Measurements from ENCODE around the gene GALNT3. TPM values are rescaled to one million over a fixed set of nuclear protein-coding genes. Genes with fewer than 3 reads are reported as not detected.

Gene GALNT3
- total RNA-seq, 2 donors from 2014 or later, result 13.1 to 16.2 TPM

- DNase-seq, result no peak
- no peak for ATAC-seq (replicated peaks in 1 of 2)
- no peak overlapping the region for H3K27ac Mint-ChIP-seq
- no peaks in the 10 kb centered on the region for H3K27me3 Mint-ChIP-seq (ENCODE audit: low read depth)
- peaks cover 0 to 3% of the 10 kb centered on the region in 2 donors for H3K36me3 Mint-ChIP-seq (ENCODE audit: insufficient read depth in 2 of 2)
- no peaks in the 10 kb centered on the region for H3K9me3 Mint-ChIP-seq
- H3K4me1 Mint-ChIP-seq (ENCODE audit: low read depth), result no peaks in the 10 kb centered on the region
- H3K4me3 Mint-ChIP-seq, result no peak overlapping the region
These were observed 31.3 kb downstream of the GALNT3 start for GRCh38 chr2:165762723-165763122.

GRCh38 chr2:165757906-165758675 is 36.0 kb downstream of the GALNT3 start:
- DNase-seq (no peak), ATAC-seq (replicated peaks in 1 of 2) (no peak)
- H3K27ac Mint-ChIP-seq, result no peak overlapping the region
- H3K9me3 Mint-ChIP-seq, result no peaks in the 10 kb centered on the region
- H3K36me3 Mint-ChIP-seq (ENCODE audit: insufficient read depth in 2 of 2), result peaks cover 0 to 3% of the 10 kb centered on the region in 2 donors
- H3K27me3 Mint-ChIP-seq (ENCODE audit: low read depth), result no peaks in the 10 kb centered on the region
- H3K4me1 Mint-ChIP-seq (ENCODE audit: low read depth), result no peaks in the 10 kb centered on the region
- H3K4me3 Mint-ChIP-seq, result no peak overlapping the region

DNA sequence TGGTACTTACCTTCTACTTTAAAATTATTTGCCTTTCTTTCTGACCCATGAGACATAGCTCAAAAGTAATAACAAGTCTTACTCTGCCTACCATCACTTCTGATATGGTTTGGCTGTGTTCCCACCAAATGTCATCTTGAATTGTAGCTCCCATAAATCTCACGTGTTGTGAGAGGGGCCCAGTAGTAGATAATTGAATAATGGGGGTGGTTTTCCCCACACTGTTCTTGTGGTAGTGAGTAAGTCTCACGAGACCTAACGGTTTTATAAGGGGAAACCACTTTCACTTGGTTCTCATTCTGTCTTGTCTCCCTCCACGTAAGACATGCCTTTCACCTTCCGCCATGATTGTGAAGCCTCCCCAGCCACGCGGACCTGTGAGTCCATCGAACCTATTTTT is 47.5 kb downstream of the GALNT3 start:
- no peak for DNase-seq
- no peak for ATAC-seq (replicated peaks in 1 of 2)
- Mint-ChIP-seq H3K27me3 (ENCODE audit: low read depth) (no peaks in the 10 kb centered on the region), H3K36me3 (ENCODE audit: insufficient read depth in 2 of 2) (peaks cover 0 to 1% of the 10 kb centered on the region in 2 donors), H3K4me3 (no peak overlapping the region), H3K9me3 (no peaks in the 10 kb centered on the region), H3K4me1 (ENCODE audit: low read depth) (no peaks in the 10 kb centered on the region), H3K27ac (no peak overlapping the region)

DNA sequence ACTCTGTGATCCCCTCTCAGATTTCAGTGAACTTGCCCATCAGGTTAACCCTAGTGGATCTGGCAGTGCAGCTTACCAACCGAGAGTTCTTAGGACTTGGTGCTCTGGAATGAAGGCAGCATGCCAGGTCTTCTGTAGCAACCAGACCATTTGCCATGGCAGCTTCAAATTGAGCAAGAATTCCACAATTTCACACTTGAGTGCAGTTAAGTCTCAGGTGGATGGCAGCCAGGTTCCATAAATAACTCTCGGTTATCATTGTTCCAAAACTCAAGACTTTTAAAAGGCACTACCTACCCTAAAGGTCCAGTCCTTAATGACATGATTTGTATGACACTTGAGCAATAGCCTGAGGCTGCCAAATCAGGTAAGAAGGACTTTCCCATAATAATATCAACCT is 48.1 kb downstream of the GALNT3 start:
- H3K27me3 Mint-ChIP-seq (ENCODE audit: low read depth), result no peaks in the 10 kb centered on the region
- no peak for DNase-seq
- no peak overlapping the region for H3K27ac Mint-ChIP-seq
- ATAC-seq (replicated peaks in 1 of 2), result no peak
- H3K36me3 Mint-ChIP-seq (ENCODE audit: insufficient read depth in 2 of 2), result peaks cover 0 to 1% of the 10 kb centered on the region in 2 donors
- H3K4me1 Mint-ChIP-seq (ENCODE audit: low read depth), result no peaks in the 10 kb centered on the region
- no peak overlapping the region for H3K4me3 Mint-ChIP-seq
- no peaks in the 10 kb centered on the region for H3K9me3 Mint-ChIP-seq

DNA sequence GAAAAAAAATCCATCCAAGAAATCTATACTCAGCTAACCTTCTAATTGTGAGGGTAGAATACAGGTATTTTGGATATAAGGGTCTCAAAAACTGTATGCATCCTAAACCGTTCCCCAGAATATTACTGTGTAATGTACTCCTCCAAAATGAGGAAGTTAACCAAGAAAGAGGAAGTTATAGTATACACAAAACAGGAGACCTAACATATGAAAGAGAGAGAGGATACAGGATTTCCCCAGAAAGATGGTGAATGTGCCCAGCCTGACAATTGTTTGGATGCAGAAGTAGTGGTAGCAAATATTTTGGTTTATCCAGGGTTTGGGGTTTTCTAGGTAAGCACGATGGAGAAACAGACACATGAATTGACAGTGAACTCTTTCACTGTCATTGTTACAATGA is 50.6 kb downstream of the GALNT3 start:
- Mint-ChIP-seq H3K9me3 (no peaks in the 10 kb centered on the region), H3K36me3 (ENCODE audit: insufficient read depth in 2 of 2) (peaks cover 0 to 1% of the 10 kb centered on the region in 2 donors), H3K4me3 (no peak overlapping the region), H3K4me1 (ENCODE audit: low read depth) (no peaks in the 10 kb centered on the region), H3K27ac (no peak overlapping the region), H3K27me3 (ENCODE audit: low read depth) (no peaks in the 10 kb centered on the region)
- DNase-seq (no peak), ATAC-seq (replicated peaks in 1 of 2) (no peak)

- Mint-ChIP-seq H3K36me3 (ENCODE audit: insufficient read depth in 2 of 2) (no peaks in the 10 kb centered on the region), H3K4me1 (ENCODE audit: low read depth) (peaks cover 5% of the 10 kb centered on the region), H3K4me3 (no peak overlapping the region), H3K27me3 (ENCODE audit: low read depth) (peaks cover 11% of the 10 kb centered on the region), H3K27ac (peak overlapping the region; percentile 8), H3K9me3 (peaks cover 2% of the 10 kb centered on the region in 2 donors)
- DNase-seq (no peak), ATAC-seq (replicated peaks in 1 of 2) (no peak)
These were observed 68.6 kb downstream of the GALNT3 start for GRCh38 chr2:165725421-165725820.

DNA sequence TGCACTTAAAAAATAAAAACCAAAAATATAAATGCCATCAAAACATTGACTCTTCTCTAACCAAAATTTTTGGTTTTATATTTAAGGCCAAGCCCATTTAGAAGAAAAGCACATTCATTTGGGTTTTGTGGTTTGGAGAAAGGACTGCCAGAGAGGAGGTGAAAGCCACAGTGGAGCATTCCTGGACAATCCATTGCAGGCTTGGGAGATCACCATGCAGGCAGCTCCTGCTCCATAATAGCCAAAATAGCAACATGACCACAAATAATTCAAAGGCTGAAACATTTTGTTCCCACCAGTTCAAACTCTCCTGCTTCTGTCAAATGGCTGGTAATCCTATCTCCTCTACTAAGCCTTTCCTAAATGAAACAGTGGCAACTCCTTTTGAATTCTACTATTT is 73.5 kb downstream of the GALNT3 start:
- H3K36me3 Mint-ChIP-seq (ENCODE audit: insufficient read depth in 2 of 2), result no peaks in the 10 kb centered on the region
- no peak overlapping the region for H3K4me3 Mint-ChIP-seq
- peaks cover 27% of the 10 kb centered on the region for H3K27me3 Mint-ChIP-seq (ENCODE audit: low read depth)
- peaks cover 4% of the 10 kb centered on the region for H3K4me1 Mint-ChIP-seq (ENCODE audit: low read depth)
- no peak for DNase-seq
- H3K9me3 Mint-ChIP-seq, result no peaks in the 10 kb centered on the region
- no peak overlapping the region for H3K27ac Mint-ChIP-seq
- no peak for ATAC-seq (replicated peaks in 1 of 2)

DNA sequence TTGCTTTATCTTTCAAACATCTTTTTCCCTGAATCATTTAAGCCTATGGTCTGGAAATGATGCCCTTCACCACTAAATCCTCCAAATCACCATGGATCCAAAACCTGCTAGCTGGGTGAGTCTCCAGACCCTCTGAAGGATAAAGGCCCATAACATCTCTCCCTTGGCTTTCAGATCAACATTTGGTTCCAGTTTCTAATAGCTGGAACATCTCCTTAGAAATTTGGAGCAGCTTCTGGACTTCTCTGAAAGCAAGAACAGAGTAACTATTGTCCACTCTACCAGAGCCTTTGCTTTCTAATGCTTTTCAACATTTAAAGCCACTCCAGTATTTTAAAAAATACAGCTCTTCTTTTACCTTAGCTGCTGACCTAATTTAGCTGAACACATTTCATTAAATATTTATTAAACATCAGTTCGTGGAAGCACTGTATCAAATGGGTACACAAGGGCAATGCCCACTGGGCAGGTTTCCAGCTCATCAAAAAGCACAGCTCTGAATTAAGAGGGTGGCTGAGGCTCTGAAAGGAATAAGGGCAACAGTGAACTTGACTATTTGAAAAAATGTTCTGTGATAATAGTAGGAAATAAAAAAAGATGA is 75.3 kb downstream of the GALNT3 start:
- no peaks in the 10 kb centered on the region for H3K36me3 Mint-ChIP-seq (ENCODE audit: insufficient read depth in 2 of 2)
- DNase-seq, result no peak
- ATAC-seq (replicated peaks in 1 of 2), result no peak
- H3K9me3 Mint-ChIP-seq, result no peaks in the 10 kb centered on the region
- no peaks in the 10 kb centered on the region for H3K4me1 Mint-ChIP-seq (ENCODE audit: low read depth)
- H3K27me3 Mint-ChIP-seq (ENCODE audit: low read depth), result peaks cover 27% of the 10 kb centered on the region
- no peak overlapping the region for H3K4me3 Mint-ChIP-seq
- no peak overlapping the region for H3K27ac Mint-ChIP-seq

DNA sequence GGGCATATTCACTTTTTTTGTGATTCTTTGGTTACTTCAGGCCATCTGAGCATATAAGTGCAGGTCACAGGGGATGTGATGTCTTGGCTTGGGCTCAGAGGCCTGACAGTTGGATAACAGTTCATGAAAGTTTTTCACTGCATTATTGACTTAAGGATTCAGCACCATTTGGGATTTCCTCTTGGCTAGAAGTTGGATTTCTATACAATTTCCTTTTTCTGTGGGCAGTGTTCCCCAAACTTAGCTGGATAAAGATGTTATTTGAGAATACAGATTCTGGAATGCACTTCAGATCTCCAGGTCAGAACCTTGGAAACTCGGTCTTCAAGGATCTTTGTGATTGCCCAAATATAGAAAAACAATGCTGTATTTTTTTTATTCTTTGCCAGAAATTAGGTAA is 78.0 kb downstream of the GALNT3 start:
- no peak for ATAC-seq (replicated peaks in 1 of 2)
- Mint-ChIP-seq H3K4me3 (no peak overlapping the region), H3K36me3 (ENCODE audit: insufficient read depth in 2 of 2) (no peaks in the 10 kb centered on the region), H3K4me1 (ENCODE audit: low read depth) (no peaks in the 10 kb centered on the region), H3K27me3 (ENCODE audit: low read depth) (peaks cover 21% of the 10 kb centered on the region), H3K27ac (no peak overlapping the region), H3K9me3 (no peaks in the 10 kb centered on the region)
- DNase-seq, result no peak

DNA sequence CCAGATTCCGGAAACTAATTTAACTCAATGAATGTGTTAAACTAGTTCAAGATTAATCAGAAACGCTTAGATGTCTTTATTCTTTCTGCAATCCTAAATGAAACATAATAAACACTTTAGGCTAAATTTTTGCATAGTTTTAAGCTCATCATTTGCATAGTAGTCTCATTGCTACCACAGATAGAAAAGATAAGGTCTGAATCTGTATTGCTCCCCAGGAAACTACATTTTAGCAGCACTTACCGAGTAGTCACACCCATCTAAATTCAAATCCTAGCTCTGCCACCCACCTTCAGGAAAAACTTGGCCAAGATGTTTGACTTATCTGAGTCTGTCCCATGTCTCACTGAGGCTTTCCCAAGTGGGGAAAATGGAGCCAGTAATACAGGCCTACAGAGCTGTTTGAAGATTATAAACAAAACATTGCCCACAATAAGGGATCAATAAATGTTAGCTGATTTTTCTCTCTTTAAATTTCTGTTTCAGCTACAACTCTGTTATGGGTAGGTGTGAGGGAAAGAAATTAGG is 87.0 kb downstream of the GALNT3 start:
- no peaks in the 10 kb centered on the region for H3K4me1 Mint-ChIP-seq (ENCODE audit: low read depth)
- DNase-seq, result no peak
- peaks cover 6% of the 10 kb centered on the region for H3K27me3 Mint-ChIP-seq (ENCODE audit: low read depth)
- H3K27ac Mint-ChIP-seq, result no peak overlapping the region
- H3K4me3 Mint-ChIP-seq, result no peak overlapping the region
- peaks cover 0 to 4% of the 10 kb centered on the region in 2 donors for H3K36me3 Mint-ChIP-seq (ENCODE audit: insufficient read depth in 2 of 2)
- H3K9me3 Mint-ChIP-seq, result peaks cover 1 to 5% of the 10 kb centered on the region in 2 donors
- no peak for ATAC-seq (replicated peaks in 1 of 2)

GRCh38 chr2:165701147-165701546 is 92.9 kb downstream of the GALNT3 start:
- H3K27ac Mint-ChIP-seq, result no peak overlapping the region
- DNase-seq (no peak), ATAC-seq (replicated peaks in 1 of 2) (no peak)
- no peak overlapping the region for H3K4me3 Mint-ChIP-seq
- H3K27me3 Mint-ChIP-seq (ENCODE audit: low read depth), result peaks cover 18% of the 10 kb centered on the region
- H3K36me3 Mint-ChIP-seq (ENCODE audit: insufficient read depth in 2 of 2), result no peaks in the 10 kb centered on the region
- H3K9me3 Mint-ChIP-seq, result no peaks in the 10 kb centered on the region
- H3K4me1 Mint-ChIP-seq (ENCODE audit: low read depth), result no peaks in the 10 kb centered on the region

DNA sequence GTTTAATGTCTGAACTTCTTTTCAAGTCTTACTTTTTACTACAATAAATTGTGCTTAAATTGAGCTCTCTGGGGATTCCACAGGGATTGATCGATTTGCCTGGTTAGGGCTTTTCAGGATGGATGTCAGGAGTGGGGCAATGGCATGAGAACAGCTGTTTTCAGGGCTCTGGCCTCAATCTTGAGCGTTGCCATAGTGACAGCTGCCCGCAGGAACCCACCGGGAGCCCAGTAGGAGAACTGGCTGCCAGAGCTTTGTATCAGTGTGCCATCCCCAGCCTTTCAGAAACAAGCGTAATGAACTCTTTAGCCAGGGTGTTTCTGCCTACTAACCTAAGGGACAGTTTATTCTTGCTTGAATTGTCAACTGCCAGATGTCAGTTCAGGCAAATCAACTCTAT is 93.5 kb downstream of the GALNT3 start:
- ATAC-seq (replicated peaks in 1 of 2) (no peak), DNase-seq (no peak)
- peaks cover 18% of the 10 kb centered on the region for H3K27me3 Mint-ChIP-seq (ENCODE audit: low read depth)
- H3K4me3 Mint-ChIP-seq, result no peak overlapping the region
- H3K9me3 Mint-ChIP-seq, result no peaks in the 10 kb centered on the region
- H3K27ac Mint-ChIP-seq, result no peak overlapping the region
- H3K4me1 Mint-ChIP-seq (ENCODE audit: low read depth), result no peaks in the 10 kb centered on the region
- H3K36me3 Mint-ChIP-seq (ENCODE audit: insufficient read depth in 2 of 2), result no peaks in the 10 kb centered on the region

DNA sequence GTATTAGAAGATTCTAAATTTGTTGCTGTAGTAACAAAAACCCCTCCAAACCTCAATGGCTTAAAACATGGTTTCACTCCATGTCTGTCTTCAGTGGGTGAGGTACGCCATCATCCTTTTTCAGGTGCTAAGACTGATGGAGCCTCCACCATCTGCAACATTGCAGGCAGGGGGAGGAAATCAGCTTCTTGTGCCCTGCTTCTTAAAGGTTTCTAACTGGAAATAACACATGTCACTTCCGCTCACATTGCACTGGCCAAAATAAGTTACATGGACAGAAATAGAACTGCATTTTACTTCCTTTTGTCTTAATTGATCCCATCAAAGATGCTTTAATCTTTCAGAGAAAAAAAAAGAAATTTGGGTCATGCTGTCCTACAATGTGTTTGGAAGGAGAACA is 94.1 kb downstream of the GALNT3 start:
- no peak overlapping the region for H3K4me3 Mint-ChIP-seq
- H3K9me3 Mint-ChIP-seq, result no peaks in the 10 kb centered on the region
- H3K4me1 Mint-ChIP-seq (ENCODE audit: low read depth), result no peaks in the 10 kb centered on the region
- H3K36me3 Mint-ChIP-seq (ENCODE audit: insufficient read depth in 2 of 2), result no peaks in the 10 kb centered on the region
- no peak for DNase-seq
- no peak for ATAC-seq (replicated peaks in 1 of 2)
- peaks cover 18% of the 10 kb centered on the region for H3K27me3 Mint-ChIP-seq (ENCODE audit: low read depth)
- no peak overlapping the region for H3K27ac Mint-ChIP-seq
